Body of pancreas (tissue), 4 donors: ENCODE measurements around the gene FCHO1. TPM values are rescaled to one million over a fixed set of nuclear protein-coding genes. Genes with fewer than 3 reads are reported as not detected.
A peak's percentile ranks its signal among the peaks of the same experiment; 100 is the strongest.

Source experiments
- ATAC-seq: fragments of 150-250 bp; one replicate; pipeline ENCODE4 v1.9.1; 2016
- DNase-seq, 4 donors: peaks; one replicate each; pipeline ENCODE4 v3.0.0-alpha.2; 2019
- H3K27ac ChIP-seq, 4 donors: fragments of 200-600 bp; sonication (generic); 1 replicate in 3 of 4; 2 replicates in 1 of 4; pipeline versions ENCODE4 v1.5.1 to v1.6.1; 2016 to 2019; ENCODE audit warnings: mild to moderate bottlenecking in 1 of 4, mixed read lengths in 1 of 4, moderate library complexity in 1 of 4
- H3K27me3 ChIP-seq, 2 donors: fragments of 200-600 bp; sonication (generic); one replicate each; pipeline ENCODE4 v1.6.0; 2016; ENCODE audit warnings: mild to moderate bottlenecking in 1 of 2
- H3K36me3 ChIP-seq, 2 donors: fragments of 200-600 bp; sonication (generic); replicated peaks in 1 of 2; 2 replicates each; pipeline ENCODE4 v1.5.1; 2016; ENCODE audit warnings: low read depth in 2 of 2; ENCODE audit not compliant: insufficient read depth in 1 of 2
- H3K4me1 ChIP-seq: fragments of 200-600 bp; sonication (generic); one replicate; pipeline ENCODE4 v1.6.0; 2016
- H3K4me3 ChIP-seq, 2 donors: fragments of 200-600 bp; sonication (generic); 1 replicate in 1 of 2; 2 replicates in 1 of 2; pipeline ENCODE4 v1.5.1; 2016 to 2019
- H3K9me3 ChIP-seq, 3 donors: fragments of 200-600 bp; sonication (generic); 1 replicate in 2 of 3; 2 replicates in 1 of 3; pipeline ENCODE4 v1.5.1; 2016
- CTCF ChIP-seq, 7 experiments: fragments of 450-650 bp in 4 of 7; fragments of 200-600 bp in 3 of 7; sonication (generic) in 3 of 7; IDR thresholded peaks; one replicate each; pipeline ENCODE4 v1.5.1; 2016 to 2019; ENCODE audit warnings: antibody characterized with exemption in 7 of 7
- POLR2A ChIP-seq, 3 donors: fragments of 450-650 bp; IDR thresholded peaks; one replicate each; pipeline ENCODE4 v1.6.1; 2016; ENCODE audit warnings: antibody characterized with exemption in 3 of 3, mild to moderate bottlenecking in 2 of 3
- WGBS, 2 donors: methylation state at CpG; one replicate each; pipeline ENCODE4 v1.1.5; 2017; 5-methylcytosine and 5-hydroxymethylcytosine counted together
- intact Hi-C: fragments of 100-400 bp; cut with DNase I; formaldehyde crosslinking; loops from one replicate; pipeline ENCODE4 v1.15.1; 2023
- total RNA-seq, 2 donors: library from RNA; depleted of rRNA; stranded (reverse); fragments of >200 nt; gene quantifications; one replicate each; pipeline ENCODE4 v1.1.0, GENCODE V29; 2016

Gene FCHO1
- total RNA-seq, 2 donors from 2014 or later: 1.6 TPM; not detected in 1

DNA sequence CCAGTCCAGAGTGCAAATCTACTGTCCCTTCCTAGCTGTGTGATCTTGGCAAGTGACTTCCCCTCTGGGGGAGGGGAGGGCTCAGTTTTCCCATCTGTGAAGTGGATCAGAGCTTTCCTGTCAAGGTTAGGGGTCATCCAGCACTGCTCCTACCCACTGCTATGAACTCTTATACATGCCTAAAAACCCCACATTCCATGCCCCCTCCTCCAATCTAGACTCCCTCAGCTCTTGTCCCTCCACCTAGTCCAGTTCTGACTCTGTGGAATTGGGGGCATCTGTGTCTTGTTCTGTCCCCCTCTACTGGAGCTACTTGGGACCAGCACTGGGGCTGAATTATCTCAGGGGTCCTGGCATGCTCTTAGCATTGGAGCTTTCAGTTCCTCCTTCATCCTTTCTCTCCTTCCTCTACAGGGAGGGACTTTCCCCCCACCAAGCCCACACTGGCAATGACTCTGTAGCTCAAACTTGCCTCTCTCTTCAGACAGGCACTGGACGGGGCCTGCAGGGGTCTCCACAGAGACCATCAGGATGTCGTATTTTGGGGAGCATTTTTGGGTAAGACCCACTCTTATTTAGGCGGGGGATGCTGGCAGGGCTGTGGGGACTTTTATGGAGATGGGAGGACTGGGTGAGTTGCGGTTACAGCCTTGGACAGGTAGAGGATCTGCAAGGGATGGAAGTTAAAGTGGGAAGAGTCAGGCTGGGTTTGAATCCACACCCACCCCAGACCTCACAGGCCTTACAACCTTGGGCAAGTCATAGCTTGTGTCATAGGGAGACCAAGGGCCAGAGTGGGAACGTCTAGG is 3.6 kb downstream of the FCHO1 start:
- Histone ChIP-seq H3K9me3 (no peaks in the 10 kb centered on the region), H3K4me1 (peaks cover 8% of the 10 kb centered on the region), H3K27ac (no peak overlapping the region), H3K36me3 (no peaks in the 10 kb centered on the region), H3K27me3 (no peaks in the 10 kb centered on the region), H3K4me3 (no peak overlapping the region)
- intact Hi-C loops: no loop called here
- ATAC-seq (no peak), DNase-seq (no peak)
- WGBS, 2 donors: 61 to 62% methylated on average over 5 of the region's 5 CpGs
- no peak for TF ChIP-seq POLR2A (IDR thresholded peaks at IDR 0.05)
- TF ChIP-seq CTCF (IDR thresholded peaks at IDR 0.05): no peak

GRCh38 chr19:17755443-17755890 is 4.2 kb downstream of the FCHO1 start:
- intact Hi-C loops: no loop called here
- TF ChIP-seq POLR2A (IDR thresholded peaks at IDR 0.05) (no peak), CTCF (IDR thresholded peaks at IDR 0.05) (no peak)
- no peak overlapping the region for H3K4me3 ChIP-seq
- H3K36me3 ChIP-seq: no peaks in the 10 kb centered on the region
- peak; percentile 9 for ATAC-seq
- no peaks in the 10 kb centered on the region for H3K27me3 ChIP-seq
- no peaks in the 10 kb centered on the region for H3K9me3 ChIP-seq
- H3K27ac ChIP-seq: peak overlapping the region in 2 of 4 donors; percentile 13 to 25
- WGBS, 2 donors: 38% methylated on average over 1 of the region's 1 CpG; no CpG with 5 or more reads in 1 of the 2 donors
- no peak for DNase-seq
- peaks cover 8% of the 10 kb centered on the region for H3K4me1 ChIP-seq

GRCh38 chr19:17755977-17756670 is 4.8 kb downstream of the FCHO1 start:
- Histone ChIP-seq H3K9me3 (no peaks in the 10 kb centered on the region), H3K36me3 (no peaks in the 10 kb centered on the region), H3K27me3 (no peaks in the 10 kb centered on the region), H3K4me3 (no peak overlapping the region), H3K4me1 (peaks cover 8% of the 10 kb centered on the region), H3K27ac (no peak overlapping the region)
- DNase-seq (peak; percentile 40 to 72 (median 60)), ATAC-seq (peak; percentile 24)
- intact Hi-C loops: no loop called here
- WGBS, 2 donors: 39 to 40% methylated on average over 8 to 12 of the region's 12 CpGs
- TF ChIP-seq POLR2A (IDR thresholded peaks at IDR 0.05) (no peak), CTCF (IDR thresholded peaks at IDR 0.05) (no peak)

DNA sequence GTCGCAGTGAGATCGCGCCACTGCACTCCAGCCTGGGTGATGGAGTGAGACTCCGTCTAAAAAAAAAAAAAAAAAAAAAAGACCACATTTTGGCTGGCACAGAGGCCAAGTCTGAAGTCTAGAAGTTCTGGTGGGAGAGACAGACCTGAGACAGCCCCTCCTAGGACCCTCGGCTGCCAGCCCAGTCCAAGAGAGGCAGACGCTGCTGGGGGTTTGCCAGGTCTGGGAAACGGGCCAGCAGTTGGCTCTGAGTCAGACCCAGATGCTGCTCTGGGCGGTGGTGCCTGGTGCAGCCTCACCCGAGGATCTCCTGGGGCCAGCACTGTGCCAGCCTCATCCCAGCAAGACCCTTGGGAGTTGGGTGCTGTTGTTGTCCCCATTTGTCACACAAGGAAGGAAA is 5.8 kb downstream of the FCHO1 start:
- 29 to 38% methylated on average over 8 of the region's 9 CpGs for WGBS, 2 donors
- intact Hi-C loops: no loop called here
- Histone ChIP-seq H3K9me3 (no peaks in the 10 kb centered on the region), H3K4me1 (peaks cover 8% of the 10 kb centered on the region), H3K27me3 (no peaks in the 10 kb centered on the region), H3K36me3 (no peaks in the 10 kb centered on the region), H3K4me3 (no peak overlapping the region), H3K27ac (peak overlapping the region in 3 of 4 donors; percentile 26 to 43 (median 41))
- ATAC-seq: peak; percentile 80
- peak; percentile 63 to 84 (median 72) for DNase-seq
- TF ChIP-seq POLR2A (IDR thresholded peaks at IDR 0.05) (no peak), CTCF (IDR thresholded peaks at IDR 0.05) (no peak)
